DMS53 treated with DMSO at 0.1 percent for 48 hours (cell line): ENCODE results near the gene PRDM11.

ENCODE experiments used
- DNase-seq: peaks from one replicate; lab custom pipeline; 2025; ENCODE audit not compliant: unreplicated experiment; lab: John Stamatoyannopoulos, UW

PRDM11 gene

DNA sequence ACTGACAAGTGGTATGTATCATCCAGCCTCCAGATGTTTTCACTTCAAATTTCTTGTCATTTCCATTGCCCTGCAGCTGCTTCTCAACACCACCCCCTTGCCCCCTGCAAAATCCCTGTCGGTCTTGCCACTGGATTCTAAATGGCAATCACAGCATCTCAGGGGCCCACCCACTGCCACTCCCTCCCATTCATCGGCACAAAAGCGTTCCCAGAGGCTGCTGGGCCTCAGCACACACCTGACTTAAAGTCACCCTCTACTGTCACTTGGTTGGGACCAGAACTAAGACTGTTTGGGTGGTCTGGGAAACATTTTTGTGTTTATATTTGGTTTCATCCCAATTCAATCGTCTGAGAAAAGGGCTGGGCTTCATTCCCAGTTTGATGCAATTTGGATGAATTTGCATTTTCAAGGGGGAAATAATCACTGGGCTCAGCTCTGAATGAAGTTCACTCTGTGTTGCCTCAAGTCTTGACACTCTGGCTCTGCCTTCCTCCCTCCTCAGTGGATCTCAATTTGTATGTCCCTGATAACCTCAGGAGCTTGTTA, 112.6 kb downstream of the PRDM11 start:
- DNase-seq = no peak

DNA sequence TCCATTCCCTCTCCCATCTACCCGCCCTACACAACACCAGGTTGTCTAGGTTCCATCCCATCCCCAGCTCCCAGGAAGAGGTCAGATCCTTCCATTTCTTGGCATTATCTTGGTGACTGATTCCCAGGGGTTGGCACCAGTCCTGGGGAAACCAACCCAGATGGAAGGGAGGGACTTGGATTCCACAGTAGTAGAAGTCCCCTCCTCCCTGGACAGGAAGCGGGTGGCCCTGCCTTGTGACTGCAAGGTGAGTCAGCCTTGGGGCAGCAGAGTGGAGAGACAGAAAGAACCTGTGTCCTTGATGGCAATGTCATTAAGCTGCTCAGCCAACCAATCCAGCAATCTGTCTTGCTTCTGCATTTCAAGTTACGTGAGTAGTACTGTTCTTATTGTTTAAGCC, 113.2 kb downstream of the PRDM11 start:
- DNase-seq = peak; percentile 31

DNA sequence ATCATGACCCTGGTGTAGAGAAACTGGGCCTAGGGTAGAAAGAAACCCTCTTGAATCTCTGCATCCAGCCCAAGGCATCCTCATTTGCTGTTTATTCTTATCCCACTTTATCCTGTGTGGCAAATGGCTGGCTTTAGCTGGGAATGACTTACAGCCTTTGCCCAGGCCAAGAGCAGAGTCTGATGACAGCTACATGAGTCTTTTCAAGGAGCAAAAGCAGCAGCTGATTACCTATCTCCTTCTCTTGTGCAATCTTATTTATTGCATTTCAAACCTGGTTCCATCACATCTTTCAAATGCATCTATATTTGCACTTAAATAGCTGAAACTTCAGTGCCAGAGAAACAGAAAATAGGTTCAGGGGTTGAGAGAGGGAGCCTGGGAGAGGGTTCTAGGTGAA, 113.6 kb downstream of the PRDM11 start:
- DNase-seq = no peak

DNA sequence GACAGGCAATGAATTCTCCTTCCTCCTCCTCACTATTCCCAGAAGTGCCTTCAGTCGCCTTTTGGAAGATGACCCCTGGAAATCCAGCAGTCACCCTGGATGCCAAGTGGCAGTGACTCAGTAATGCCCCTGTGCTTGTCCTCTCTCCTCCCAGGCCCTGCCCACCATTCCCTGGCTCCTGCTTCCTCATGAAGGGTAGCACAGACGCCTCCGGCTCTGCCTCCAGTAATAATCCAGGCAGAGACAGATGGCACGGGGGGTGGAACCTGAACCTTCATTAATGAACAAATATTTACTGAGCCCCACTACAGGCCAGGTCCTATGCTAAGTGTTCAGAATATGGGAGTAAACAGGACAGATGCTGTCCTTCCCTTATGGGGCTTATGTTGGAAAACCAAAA, 116.5 kb downstream of the PRDM11 start:
- peak; percentile 62 for DNase-seq

DNA sequence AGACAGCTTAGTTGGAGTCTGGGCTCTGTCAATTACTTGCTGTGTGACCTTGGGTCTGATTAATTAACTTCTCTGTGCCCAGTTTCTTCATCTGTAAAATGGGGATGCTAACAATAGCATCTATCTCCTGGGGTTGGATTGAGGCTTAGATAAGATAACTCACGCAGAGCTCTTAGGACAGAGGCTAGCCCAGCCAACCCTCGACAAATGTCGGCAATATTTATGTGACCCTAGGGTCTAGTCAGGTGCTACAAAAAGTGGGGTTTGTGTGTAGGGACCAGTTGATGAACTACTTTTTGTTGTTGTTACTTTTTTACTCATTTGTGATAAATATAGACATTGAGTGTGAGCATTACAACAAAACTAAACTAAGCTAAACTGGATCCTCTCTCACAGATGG, 117.3 kb downstream of the PRDM11 start:
- DNase-seq = no peak

DNA sequence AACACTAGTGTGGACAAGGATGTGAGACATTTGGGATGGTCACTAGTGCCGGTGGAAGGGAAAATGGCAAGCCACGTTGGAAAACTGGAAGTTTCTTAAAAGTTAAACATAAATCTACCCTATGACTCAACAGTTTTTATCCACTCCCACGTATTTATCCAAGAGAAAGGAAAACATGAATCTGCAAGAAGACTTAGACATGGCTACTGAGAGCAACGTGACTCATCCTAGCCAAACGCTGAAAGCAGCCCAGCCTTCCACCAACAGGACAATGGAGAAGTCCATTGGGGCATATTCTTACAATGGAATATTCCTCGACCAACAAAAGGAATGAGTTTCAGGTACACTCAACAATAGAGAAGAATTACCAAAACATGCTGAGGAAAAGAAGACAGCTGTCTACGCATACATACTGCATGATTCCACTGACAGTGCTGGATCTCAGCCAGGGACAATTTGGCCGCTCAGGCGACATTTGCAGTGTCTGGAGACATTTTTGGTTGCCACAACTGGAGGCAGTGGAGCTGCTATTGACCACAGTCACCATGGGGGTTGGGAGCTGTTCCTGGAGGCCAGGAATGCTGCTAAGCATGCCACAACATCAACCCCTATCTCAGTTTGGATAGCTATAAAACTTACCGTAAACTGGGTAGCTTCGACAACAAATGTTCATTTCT, 118.5 kb downstream of the PRDM11 start:
- peak; percentile 66 for DNase-seq

DNA sequence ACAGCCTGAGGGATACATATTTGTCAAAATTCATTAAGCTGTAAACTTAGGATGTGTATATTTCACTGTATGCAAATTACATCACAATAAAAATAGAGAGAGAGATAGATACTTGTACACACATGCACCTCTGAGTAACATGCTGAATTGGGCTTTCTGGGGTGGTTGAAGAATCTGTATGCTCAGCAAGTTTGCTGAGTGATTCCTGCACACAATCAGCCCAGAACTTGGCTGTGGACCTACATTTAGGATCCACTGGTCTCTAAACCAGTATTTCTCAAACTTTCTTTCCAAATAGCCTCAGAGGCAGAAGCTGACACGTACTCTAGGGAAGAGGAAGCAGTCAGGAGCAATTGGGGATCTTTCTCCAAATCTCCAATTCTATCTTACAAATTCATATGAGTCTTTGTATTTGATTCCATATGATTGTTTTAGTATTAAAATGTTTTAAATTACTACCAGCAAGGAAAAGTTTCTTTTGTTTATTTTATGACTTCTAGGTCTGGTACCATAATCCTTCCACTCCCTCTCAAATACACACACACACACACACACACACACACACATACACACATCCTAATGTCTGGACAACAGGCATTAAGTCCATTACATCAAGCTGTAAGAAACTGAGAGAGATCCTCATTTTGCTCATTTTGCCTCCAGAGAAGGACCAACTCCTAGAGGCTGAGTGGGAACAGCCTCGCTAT, 119.7 kb downstream of the PRDM11 start:
- DNase-seq = no peak

DNA sequence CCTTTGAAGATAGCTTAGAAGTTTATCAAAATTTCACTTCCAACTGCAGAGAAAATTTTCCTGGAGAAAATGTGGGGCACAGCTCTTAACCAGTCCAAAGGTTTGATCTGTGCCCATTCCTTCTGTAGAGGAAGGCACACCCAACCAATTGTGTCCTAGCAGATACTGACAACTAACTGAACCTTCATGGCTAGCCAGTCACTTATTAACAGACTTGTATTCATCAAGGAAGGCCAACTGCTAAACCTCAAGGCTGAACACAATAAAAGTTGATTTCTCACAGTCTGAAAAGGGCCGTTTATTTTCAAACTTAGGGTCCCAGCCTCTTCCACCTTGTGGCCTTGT, 120.2 kb downstream of the PRDM11 start:
- DNase-seq = no peak

DNA sequence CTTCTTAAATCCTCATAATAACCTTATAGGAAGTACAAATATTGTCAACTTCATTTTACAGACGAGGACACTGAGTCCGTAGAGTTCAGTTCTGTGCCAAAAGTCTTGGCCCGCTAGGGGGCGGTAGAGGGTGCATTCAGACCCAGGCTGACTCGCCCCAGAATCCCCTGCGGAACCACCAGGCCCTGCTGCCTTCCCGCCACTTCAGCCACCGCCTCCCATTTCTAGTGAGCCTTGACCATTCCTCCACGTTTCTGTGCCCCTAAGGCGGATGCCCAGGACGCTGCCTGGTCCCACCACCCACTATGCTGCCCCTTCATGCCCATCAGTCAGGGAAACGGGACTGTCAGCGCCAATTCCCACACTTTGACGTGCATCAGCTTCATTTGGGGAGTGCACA, 120.6 kb downstream of the PRDM11 start:
- no peak for DNase-seq

DNA sequence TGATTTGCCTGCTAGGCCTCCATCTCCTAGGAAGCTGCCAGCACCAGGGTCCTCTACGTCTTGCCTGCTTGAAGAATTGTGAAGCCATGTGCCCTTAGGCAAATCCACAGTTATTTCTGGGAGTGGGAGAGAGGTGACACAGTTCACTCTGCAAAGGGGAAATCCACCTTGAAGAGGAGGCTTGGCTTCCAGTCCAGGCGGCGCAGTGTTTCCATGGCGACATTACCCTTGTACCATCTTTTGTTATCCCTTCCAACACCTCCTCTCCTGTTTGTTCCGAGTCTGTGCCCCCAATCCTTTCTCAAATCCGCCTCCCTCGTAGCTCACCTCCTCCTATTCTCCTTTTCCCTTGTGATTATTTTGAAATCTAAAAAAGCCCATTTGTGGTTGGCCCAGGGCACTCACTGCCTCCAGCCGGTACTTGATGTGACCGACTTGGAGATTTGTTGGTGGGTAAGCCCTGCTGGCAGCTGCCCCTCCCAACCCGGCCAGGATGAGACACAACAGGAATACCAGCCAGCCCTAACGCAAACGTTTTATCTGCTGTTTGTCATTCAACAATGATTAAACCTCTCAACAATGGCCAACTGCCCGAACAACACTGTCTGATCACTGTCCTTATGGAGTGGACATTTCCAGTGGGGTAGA, 121.3 kb downstream of the PRDM11 start:
- DNase-seq = peak; percentile 77

DNA sequence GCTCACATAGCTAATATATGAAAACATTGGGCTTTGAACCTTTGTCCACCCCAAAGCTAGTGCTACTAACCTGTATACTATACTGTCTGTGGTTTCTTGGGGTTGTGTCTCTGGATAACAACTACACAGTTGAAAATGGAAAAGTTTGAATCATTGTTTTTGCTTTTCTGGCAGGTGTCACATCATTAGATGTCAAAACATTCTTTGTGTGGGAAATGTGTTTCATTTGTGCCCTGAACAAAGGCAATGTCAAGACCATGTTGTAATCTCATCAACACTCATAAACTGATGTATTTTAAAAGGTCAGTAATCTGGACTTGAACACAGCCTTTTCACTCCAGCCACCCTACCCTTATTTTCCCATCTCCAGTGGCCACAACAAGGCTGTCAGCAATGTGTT, 123.2 kb downstream of the PRDM11 start:
- DNase-seq = no peak

DNA sequence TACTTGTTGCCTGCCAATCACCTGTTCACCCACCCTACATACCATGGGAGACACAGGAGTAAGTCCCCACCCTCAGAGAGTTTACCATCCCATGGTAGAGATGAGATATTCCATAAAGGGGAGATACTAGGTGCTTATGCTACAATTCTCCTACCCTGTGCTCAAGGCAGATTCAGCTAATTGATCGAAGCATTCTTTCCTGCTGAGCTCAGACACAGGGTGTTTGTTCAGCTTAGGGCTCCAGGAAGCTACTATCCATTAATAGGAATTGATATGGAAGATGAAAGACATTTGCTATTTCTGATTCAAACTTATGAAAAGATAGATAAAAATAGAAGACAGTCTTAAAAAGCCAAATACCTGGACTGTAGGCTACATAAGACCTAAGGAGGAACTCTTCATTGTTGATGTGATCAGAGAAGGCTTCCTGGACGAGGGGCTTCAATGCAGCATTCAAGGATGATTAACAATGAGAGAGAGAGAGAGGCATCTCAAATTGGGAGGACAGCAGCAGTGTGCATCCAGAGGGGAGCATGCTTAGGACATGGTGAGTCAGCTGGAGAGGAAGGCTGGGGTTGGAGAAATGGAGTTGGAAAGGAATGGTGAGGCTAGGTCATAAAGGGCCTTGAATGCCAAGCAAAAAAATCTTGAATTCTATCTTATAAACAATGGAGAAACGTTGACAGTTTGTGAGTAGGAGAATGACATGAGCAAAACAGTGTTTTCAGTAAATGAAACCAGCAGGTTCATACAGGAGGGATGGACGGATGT, 124.7 kb downstream of the PRDM11 start:
- DNase-seq = no peak

DNA sequence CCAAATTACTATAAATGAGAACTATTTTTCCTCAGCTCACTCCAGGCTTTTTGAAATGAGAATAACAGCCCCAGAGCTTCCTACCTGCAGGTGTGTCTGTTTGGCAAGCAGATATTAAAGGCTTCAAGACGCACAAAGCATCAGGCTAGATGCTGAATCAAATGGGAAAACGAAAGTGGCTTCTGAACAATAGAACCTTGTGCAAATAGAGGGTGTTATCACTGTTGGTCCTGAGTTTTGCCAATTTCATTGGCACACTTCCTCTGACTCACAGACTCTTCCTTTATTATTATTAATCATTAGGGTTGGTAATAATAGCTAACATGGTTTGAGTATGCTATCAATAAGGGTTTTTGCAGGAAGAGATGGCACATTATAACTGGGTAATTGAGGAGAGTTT, 126.3 kb downstream of the PRDM11 start:
- peak; percentile 74 for DNase-seq

DNA sequence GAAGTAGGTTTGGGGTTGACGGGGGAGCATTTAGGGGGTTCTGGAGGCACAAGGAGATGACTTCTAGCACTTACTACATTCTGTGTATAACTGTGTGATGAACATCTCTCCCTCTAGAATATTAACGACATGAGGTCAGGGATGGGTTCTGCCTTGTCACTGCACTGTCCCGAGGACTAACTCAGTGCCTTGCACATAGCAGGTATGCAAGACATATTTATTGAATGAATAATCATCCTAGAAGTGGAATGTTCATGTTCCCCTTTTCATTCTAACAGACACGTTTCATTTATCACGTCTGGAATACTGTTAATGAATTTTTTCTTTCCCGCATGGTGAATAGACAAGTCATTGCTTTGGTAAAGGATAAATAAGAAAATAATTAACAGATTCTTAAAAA, 127.1 kb downstream of the PRDM11 start:
- DNase-seq = no peak

DNA sequence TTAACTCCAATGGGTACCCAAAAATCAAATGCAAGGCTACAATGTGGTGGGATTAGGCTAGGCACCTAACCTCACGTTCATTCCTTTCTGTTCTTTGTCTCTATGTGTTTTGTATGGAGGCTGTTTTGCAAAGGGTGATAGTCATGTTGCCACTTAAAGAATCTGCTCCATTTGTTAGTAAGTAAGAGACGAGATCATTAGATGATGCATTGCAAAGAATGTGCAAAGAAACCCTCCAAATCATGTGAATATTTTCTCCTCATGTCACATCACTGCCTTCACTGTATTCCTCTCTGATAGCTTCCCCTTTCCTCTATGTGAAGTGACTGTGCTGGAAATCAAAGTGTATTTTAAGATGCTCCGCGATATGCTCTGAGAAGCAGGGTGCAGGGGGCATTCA, 127.8 kb downstream of the PRDM11 start:
- DNase-seq = no peak

DNA sequence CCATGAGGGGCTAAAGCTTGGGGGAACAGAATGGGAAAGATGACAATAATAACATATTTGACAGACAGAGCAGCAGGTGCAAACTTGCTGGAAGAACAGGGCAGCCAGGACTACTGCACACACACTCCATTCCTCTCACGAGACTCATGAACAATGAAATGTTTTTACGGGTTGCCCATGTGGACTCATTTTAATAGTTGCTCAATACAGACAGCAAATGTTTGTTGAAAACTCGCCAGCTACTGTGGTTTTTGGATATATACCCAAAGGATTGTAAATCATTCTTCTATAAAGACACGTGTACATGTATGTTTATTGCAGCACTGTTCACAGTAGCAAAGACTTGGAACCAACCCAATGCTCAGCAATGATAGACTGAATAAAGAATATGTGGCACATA, 129.4 kb downstream of the PRDM11 start:
- no peak for DNase-seq

DNA sequence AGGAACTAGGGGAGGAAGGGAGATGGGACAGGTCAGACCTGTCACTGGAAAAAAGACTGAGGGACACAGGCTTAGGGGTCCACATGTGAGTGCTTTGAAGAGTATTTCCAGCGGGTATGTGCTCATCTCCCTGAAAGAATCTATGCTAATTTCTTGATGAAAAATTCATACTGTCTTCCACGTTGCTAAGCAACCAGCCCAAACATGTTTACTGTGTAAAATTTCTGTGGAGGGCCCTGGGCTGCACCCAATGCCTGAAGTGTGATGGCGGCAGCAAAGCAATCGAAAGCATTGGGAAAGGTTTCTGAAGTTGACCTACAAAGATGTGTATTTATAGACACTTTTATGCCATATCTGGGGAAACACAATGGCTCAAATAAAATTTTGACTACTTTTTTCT, 132.3 kb downstream of the PRDM11 start:
- no peak for DNase-seq

DNA sequence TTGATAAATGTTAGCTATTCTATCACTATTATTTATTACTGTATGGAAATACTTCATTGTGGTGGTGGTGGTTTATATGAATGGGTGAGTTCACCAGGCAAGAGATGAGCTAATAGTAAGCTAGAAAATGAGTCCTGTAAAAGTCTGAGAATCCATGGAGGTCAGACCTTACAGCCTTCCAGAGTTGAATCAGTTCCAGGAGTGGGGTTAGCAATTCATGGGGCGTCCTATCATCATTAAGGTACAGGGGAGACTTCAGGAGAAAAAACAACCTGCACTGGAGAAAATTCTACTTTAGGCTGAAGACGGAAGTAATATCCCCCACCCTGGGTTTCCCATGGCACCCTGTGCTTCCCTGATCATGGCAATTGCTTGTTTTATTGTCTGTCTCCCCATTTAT, 133.2 kb downstream of the PRDM11 start:
- no peak for DNase-seq

DNA sequence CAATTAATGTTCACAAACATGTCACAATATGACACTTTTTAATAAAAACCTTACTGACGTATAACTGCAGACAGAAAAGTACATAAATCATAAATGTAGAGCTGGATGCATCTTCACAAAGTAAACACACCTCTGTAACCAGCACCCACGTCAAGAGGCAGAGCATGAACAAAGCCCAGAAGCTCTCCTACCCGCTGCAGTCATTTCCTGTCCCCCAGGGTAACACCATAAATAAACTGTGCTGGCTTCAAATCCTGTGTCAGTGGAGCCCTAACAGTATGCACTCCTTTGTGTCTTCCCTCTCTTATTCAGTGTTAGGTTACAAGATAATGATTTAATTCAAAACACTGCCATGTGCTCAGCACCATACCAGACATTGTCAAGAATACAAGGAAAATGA, 134.0 kb downstream of the PRDM11 start:
- peak; percentile 94 for DNase-seq

DNA sequence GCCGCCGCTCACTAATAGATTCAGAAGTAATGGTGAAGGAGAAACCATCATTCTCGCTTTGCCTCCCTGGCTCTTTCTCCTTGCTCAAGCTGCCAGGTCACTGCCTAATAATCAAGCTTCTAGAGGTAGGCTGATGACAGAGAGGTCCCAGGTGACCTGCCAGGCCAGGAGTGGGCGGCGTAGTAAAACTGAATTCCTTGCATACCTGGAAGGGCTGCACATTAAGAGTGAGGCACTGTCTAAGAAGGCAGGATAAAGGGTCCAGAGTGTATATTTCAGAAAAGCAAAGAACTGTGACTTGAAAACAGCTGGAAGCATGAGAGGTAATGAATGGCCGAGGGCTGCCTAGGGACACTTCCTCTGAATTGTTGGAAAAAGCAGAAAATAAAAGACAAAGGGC, 135.6 kb downstream of the PRDM11 start:
- DNase-seq = no peak
